ENCODE data around the gene ZNF366.

GRCh38 chr5:72452515-72453245, 54.5 kb downstream of the ZNF366 start:
- TF ChIP-seq CTCF (tag by site-specific recombination; IDR thresholded peaks at IDR 0.05) (no peak), ZNF660 (tag by site-specific recombination; IDR thresholded peaks at IDR 0.05) (no peak), ZNF548 (tag by site-specific recombination; IDR thresholded peaks at IDR 0.05) (no peak), ZNF302 (tag by site-specific recombination; IDR thresholded peaks at IDR 0.05; ENCODE audit: low read depth) (no peak), WT1 (tag by site-specific recombination; IDR thresholded peaks at IDR 0.05) (no peak), SCRT2 (tag by site-specific recombination; IDR thresholded peaks at IDR 0.05) (no peak), KLF10 (tag by site-specific recombination; IDR thresholded peaks at IDR 0.05) (no peak), IKZF3 (tag by site-specific recombination; IDR thresholded peaks at IDR 0.05) (no peak), ZSCAN5A (tag by site-specific recombination; IDR thresholded peaks at IDR 0.05) (no peak)
- TF ChIP-seq, protein P1, sequence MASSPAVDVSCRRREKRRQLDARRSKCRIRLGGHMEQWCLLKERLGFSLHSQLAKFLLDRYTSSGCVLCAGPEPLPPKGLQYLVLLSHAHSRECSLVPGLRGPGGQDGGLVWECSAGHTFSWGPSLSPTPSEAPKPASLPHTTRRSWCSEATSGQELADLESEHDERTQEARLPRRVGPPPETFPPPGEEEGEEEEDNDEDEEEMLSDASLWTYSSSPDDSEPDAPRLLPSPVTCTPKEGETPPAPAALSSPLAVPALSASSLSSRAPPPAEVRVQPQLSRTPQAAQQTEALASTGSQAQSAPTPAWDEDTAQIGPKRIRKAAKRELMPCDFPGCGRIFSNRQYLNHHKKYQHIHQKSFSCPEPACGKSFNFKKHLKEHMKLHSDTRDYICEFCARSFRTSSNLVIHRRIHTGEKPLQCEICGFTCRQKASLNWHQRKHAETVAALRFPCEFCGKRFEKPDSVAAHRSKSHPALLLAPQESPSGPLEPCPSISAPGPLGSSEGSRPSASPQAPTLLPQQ (tag by site-specific recombination; IDR thresholded peaks at IDR 0.05), result no peak
- TF ChIP-seq, protein P2, sequence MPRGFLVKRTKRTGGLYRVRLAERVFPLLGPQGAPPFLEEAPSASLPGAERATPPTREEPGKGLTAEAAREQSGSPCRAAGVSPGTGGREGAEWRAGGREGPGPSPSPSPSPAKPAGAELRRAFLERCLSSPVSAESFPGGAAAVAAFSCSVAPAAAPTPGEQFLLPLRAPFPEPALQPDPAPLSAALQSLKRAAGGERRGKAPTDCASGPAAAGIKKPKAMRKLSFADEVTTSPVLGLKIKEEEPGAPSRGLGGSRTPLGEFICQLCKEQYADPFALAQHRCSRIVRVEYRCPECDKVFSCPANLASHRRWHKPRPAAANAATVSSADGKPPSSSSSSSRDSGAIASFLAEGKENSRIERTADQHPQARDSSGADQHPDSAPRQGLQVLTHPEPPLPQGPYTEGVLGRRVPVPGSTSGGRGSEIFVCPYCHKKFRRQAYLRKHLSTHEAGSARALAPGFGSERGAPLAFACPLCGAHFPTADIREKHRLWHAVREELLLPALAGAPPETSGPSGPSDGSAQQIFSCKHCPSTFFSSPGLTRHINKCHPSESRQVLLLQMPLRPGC (tag by site-specific recombination; IDR thresholded peaks at IDR 0.05), result no peak
- TF ChIP-seq, protein P3, sequence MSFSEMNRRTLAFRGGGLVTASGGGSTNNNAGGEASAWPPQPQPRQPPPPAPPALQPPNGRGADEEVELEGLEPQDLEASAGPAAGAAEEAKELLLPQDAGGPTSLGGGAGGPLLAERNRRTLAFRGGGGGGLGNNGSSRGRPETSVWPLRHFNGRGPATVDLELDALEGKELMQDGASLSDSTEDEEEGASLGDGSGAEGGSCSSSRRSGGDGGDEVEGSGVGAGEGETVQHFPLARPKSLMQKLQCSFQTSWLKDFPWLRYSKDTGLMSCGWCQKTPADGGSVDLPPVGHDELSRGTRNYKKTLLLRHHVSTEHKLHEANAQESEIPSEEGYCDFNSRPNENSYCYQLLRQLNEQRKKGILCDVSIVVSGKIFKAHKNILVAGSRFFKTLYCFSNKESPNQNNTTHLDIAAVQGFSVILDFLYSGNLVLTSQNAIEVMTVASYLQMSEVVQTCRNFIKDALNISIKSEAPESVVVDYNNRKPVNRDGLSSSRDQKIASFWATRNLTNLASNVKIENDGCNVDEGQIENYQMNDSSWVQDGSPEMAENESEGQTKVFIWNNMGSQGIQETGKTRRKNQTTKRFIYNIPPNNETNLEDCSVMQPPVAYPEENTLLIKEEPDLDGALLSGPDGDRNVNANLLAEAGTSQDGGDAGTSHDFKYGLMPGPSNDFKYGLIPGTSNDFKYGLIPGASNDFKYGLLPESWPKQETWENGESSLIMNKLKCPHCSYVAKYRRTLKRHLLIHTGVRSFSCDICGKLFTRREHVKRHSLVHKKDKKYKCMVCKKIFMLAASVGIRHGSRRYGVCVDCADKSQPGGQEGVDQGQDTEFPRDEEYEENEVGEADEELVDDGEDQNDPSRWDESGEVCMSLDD (tag by site-specific recombination; IDR thresholded peaks at IDR 0.05), result no peak
